ENCODE results near the gene HMG20B. TPM values are rescaled to one million over a fixed set of nuclear protein-coding genes. Genes with fewer than 3 reads are reported as not detected.
"Not testable (repeated sequence)": the region's sequence is repeated elsewhere in the genome, so short reads cannot be mapped to it uniquely, and the experiment has no call there.

Gene HMG20B
- total RNA-seq, 1 donor from 2014 or later: 135 TPM

DNA sequence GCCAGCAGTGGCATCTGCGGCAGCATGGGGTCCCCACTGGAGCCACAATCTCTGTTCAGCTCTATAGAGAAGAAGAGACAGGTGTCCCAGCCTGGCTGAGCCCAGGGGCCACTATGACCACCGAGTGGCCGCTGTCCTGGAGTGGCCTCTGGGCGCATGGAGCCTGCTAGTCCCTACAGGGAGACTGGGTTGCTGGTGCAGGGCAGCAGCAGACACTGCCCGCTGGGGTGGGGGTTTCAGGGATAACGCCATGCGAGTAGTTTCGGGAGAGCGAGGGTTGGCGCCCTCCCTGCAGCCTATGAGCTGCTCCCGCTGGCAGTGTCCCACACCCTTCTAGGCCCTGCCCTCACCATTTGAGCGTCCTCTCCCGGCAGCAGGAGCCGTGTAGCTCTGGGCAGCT, 44.7 kb upstream of the HMG20B start:
- H3K4me3 ChIP-seq (ENCODE audit: low read depth, low read length): no peak overlapping the region
- no peak for DNase-seq (ENCODE audit: low read depth)
- TF ChIP-seq, protein P1, sequence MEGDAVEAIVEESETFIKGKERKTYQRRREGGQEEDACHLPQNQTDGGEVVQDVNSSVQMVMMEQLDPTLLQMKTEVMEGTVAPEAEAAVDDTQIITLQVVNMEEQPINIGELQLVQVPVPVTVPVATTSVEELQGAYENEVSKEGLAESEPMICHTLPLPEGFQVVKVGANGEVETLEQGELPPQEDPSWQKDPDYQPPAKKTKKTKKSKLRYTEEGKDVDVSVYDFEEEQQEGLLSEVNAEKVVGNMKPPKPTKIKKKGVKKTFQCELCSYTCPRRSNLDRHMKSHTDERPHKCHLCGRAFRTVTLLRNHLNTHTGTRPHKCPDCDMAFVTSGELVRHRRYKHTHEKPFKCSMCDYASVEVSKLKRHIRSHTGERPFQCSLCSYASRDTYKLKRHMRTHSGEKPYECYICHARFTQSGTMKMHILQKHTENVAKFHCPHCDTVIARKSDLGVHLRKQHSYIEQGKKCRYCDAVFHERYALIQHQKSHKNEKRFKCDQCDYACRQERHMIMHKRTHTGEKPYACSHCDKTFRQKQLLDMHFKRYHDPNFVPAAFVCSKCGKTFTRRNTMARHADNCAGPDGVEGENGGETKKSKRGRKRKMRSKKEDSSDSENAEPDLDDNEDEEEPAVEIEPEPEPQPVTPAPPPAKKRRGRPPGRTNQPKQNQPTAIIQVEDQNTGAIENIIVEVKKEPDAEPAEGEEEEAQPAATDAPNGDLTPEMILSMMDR (conservative IDR thresholded peaks at IDR 0.05; ENCODE audit: low read depth, low read length): no peak

DNA sequence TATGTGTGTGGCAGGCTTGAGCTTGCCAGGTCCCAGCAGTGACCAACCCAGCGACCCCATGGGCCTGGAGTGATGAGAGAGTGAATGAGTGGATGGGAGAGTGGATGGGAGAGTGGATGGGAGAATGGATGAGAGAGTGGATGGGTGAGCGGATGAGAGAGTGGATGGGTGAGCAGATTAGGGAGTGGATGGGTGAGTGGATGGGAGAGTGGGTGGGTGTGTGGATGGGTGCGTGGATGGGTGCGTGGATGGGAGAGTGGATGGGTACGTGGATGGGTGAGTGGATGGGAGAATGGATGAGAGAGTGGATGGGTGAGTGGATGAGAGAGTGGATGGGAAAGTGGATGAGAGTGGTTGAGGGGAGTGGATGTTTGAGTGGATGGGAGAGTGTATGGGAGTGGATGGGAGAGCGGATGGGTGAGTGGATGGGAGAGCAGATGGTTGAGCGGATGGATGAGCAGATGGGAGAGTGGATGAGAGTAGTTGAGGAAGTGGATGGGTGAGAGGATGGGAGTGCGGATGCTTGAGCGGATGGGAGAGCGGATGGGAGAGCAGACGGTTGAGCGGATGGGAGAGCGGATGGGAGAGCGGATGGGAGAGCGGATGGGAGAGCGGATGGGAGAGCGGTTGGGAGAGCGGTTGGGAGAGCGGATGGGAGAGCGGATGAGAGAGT, 44.1 kb upstream of the HMG20B start:
- TF ChIP-seq, protein P1 (conservative IDR thresholded peaks at IDR 0.05; ENCODE audit: low read depth, low read length): no peak
- no peak overlapping the region for H3K4me3 ChIP-seq (ENCODE audit: low read depth, low read length)
- no peak for DNase-seq (ENCODE audit: low read depth)

DNA sequence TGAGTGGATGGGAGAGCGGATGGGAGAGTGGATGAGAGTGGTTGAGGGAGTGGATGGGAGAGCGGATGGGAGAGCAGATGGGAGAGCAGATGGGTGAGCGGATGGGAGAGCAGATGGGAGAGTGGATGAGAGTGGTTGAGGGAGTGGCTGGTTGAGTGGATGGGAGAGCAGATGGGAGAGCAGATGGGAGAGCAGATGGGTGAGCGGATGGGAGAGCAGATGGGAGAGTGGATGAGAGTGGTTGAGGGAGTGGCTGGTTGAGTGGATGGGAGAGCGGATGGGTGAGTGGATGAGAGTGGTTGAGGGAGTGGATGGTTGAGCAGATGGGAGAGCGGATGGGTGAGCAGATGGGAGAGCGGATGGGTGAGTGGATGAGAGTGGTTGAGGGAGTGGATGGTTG, 43.4 kb upstream of the HMG20B start:
- not testable (repeated sequence) for DNase-seq (ENCODE audit: low read depth); H3K4me3 ChIP-seq (ENCODE audit: low read depth, low read length)

DNA sequence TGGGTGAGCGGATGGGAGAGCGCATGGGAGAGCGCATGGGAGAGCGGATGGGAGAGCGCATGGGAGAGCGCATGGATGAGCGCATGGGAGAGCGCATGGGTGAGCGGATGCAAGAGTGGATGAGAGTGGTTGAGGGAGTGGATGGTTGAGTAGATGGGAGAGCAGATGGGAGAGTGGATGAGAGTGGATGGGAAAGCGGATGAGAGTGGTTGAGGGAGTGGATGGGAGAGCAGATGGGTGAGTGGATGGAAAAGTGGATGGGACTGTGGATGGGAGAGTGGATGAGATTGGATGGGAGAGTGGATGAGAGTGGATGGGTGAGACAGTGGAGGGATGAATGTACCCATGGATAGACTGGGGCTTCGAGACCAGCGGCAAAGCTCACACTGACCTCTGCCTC, 42.4 kb upstream of the HMG20B start:
- TF ChIP-seq, protein P1 (conservative IDR thresholded peaks at IDR 0.05; ENCODE audit: low read depth, low read length): no peak
- no peak for DNase-seq (ENCODE audit: low read depth)
- no peak overlapping the region for H3K4me3 ChIP-seq (ENCODE audit: low read depth, low read length)

DNA sequence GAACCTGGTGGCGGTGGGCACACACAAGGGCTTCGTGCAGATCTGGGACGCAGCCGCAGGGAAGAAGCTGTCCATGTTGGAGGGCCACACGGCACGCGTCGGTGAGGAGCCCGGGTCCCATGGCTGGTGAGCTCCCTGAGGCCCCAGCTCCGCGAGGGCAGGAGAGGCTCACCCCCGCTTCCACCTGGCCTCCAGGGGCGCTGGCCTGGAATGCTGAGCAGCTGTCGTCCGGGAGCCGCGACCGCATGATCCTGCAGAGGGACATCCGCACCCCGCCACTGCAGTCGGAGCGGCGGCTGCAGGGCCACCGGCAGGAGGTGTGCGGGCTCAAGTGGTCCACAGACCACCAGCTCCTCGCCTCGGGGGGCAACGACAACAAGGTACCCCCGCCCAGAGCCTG, 41.0 kb upstream of the HMG20B start:
- DNase-seq (ENCODE audit: low read depth): no peak
- H3K4me3 ChIP-seq (ENCODE audit: low read depth, low read length): no peak overlapping the region
- TF ChIP-seq, protein P1 (conservative IDR thresholded peaks at IDR 0.05; ENCODE audit: low read depth, low read length): no peak

DNA sequence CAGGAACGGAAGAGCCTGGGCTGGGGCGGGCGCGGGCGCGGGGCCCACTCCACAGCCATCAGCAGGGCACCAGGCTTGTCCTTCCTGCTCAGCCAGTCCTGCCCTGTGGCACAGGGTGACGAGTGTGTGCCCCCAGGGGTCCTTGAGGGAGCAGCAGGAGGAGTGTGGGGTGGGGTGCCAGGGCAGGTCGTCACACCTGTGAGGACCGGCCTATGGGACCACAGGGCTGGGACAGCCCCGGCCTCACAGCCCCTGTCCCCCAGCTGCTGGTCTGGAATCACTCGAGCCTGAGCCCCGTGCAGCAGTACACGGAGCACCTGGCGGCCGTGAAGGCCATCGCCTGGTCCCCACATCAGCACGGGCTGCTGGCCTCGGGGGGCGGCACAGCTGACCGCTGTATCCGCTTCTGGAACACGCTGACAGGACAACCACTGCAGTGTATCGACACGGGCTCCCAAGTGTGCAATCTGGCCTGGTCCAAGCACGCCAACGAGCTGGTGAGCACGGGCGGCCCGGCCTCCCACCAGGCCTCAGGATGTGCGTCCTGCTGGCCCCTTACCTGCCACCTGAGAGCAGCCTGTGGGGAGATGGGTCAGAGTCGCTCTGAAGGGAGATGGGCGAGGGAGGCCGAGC, 40.5 kb upstream of the HMG20B start:
- H3K4me3 ChIP-seq (ENCODE audit: low read depth, low read length): no peak overlapping the region
- no peak for DNase-seq (ENCODE audit: low read depth)
- TF ChIP-seq, protein P1 (conservative IDR thresholded peaks at IDR 0.05; ENCODE audit: low read depth, low read length): no peak

DNA sequence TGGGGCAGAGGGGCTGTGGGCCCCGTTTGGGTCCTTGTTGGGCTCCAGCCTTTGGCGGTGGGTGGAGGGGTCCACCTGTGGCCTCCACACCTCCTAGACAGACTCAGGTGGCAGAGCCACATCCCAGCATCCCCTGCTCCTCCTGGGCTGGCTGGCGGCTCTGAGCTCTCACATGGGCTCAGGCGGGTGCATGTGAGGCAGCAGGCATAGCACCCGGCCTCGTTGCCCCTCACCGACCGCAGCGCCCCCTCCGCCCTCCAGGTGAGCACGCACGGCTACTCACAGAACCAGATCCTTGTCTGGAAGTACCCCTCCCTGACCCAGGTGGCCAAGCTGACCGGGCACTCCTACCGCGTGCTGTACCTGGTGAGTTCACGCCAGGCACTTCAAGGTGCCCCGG, 39.7 kb upstream of the HMG20B start:
- H3K4me3 ChIP-seq (ENCODE audit: low read depth, low read length): no peak overlapping the region
- no peak for DNase-seq (ENCODE audit: low read depth)
- TF ChIP-seq, protein P1 (conservative IDR thresholded peaks at IDR 0.05; ENCODE audit: low read depth, low read length): no peak
